H1 (cell line): ENCODE results near the gene HMGXB3. TPM values are rescaled to one million over a fixed set of nuclear protein-coding genes. Genes with fewer than 3 reads are reported as not detected.
A peak's percentile ranks its signal among the peaks of the same experiment; 100 is the strongest.
"Not testable (repeated sequence)": the region's sequence is repeated elsewhere in the genome, so short reads cannot be mapped to it uniquely, and the experiment has no call there.

ENCODE experiments used
- CTCF ChIA-PET: fragments of 300-600 bp; sonication (Branson Sonifier 250); formaldehyde crosslinking; loops from one replicate; lab custom pipeline; 2021; ENCODE audit not compliant: partially characterized antibody; lab: Charles Lee
- POLR2A ChIA-PET: fragments of 300-600 bp; sonication (Branson Sonifier 250); formaldehyde crosslinking; loops from one replicate; lab custom pipeline; 2021; ENCODE audit warnings: inconsistent platforms; ENCODE audit not compliant: partially characterized antibody; lab: Charles Lee
- DNase-seq, 2 experiments: peaks; one replicate each; pipeline versions ENCODE4 v3.0.0 to v3.0.0-alpha.2; 2010 to 2022; ENCODE audit warnings: low spot score in 2 of 2, low read depth in 1 of 2, mixed read lengths in 1 of 2
- FAIRE-seq: peaks from 2 replicates; lab custom pipeline; 2011; peaks lifted over from hg19 to GRCh38; lab: Jason Lieb, UNC
- H2AFZ ChIP-seq: 2 replicates; pipeline ENCODE4 v1.8.1; 2012; ENCODE audit warnings: low read length, inconsistent platforms
- H2AK5ac ChIP-seq: 2 replicates; pipeline ENCODE4 v1.6.1; 2013; ENCODE audit warnings: low read depth, low read length
- H2BK120ac ChIP-seq: replicated peaks from 2 replicates; pipeline ENCODE3; 2013; ENCODE audit warnings: low read depth, low read length, inconsistent platforms
- H2BK12ac ChIP-seq: 2 replicates; pipeline ENCODE4 v1.6.1; 2013; ENCODE audit warnings: low read depth, low read length
- H2BK15ac ChIP-seq: 2 replicates; pipeline ENCODE4 v1.6.1; 2013; ENCODE audit warnings: low read length
- H2BK20ac ChIP-seq: 2 replicates; pipeline ENCODE4 v1.6.1; 2013; ENCODE audit warnings: low read length
- H2BK5ac ChIP-seq: 2 replicates; pipeline ENCODE4 v1.6.1; 2013; ENCODE audit warnings: low read depth, low read length
- H3K14ac ChIP-seq: 2 replicates; pipeline ENCODE4 v1.6.1; 2013; ENCODE audit warnings: inconsistent platforms; ENCODE audit not compliant: insufficient read length
- H3K18ac ChIP-seq: 2 replicates; pipeline ENCODE4 v1.6.1; 2013; ENCODE audit warnings: low read length; ENCODE audit errors: extremely low read depth
- H3K23ac ChIP-seq: 2 replicates; pipeline ENCODE4 v1.6.1; 2013; ENCODE audit warnings: inconsistent platforms; ENCODE audit not compliant: insufficient read length
- H3K23me2 ChIP-seq: 2 replicates; pipeline ENCODE4 v1.6.1; 2013; ENCODE audit warnings: low read depth, low read length
- H3K27ac ChIP-seq: 2 replicates; pipeline ENCODE4 v1.6.1; 2011; ENCODE audit warnings: low read depth, low read length, inconsistent platforms
- H3K27me3 ChIP-seq, 4 experiments: replicated peaks in 1 of 4; 1 replicate in 1 of 4; 2 replicates in 3 of 4; pipeline versions ENCODE4 v1.6.1 to v1.8.1; 2011 to 2013; ENCODE audit warnings: low read length in 3 of 4, mild to moderate bottlenecking in 3 of 4, inconsistent platforms in 2 of 4, mixed read lengths in 2 of 4, moderate library complexity in 1 of 4; ENCODE audit not compliant: control insufficient read depth in 3 of 4, insufficient read depth in 3 of 4; ENCODE audit errors: extremely low read depth in 1 of 4
- H3K36me3 ChIP-seq, 4 experiments: 2 replicates each; pipeline versions ENCODE4 v1.6.1 to v1.8.1; 2011 to 2013; ENCODE audit warnings: mild to moderate bottlenecking in 4 of 4, low read length in 3 of 4, moderate library complexity in 2 of 4, control low read depth in 1 of 4, inconsistent platforms in 1 of 4; ENCODE audit not compliant: insufficient read depth in 4 of 4, control insufficient read depth in 2 of 4
- H3K4ac ChIP-seq: replicated peaks from 2 replicates; pipeline ENCODE3; 2013; ENCODE audit warnings: low read length, low read depth, mixed read lengths, inconsistent platforms; ENCODE audit not compliant: insufficient read length
- H3K4me1 ChIP-seq, 4 experiments: replicated peaks in 1 of 4; 1 replicate in 1 of 4; 2 replicates in 3 of 4; pipeline versions ENCODE4 v1.6.1 to v1.8.1; 2011 to 2013; ENCODE audit warnings: low read length in 3 of 4, inconsistent platforms in 2 of 4, mixed read lengths in 1 of 4; ENCODE audit not compliant: insufficient read depth in 4 of 4, control insufficient read depth in 3 of 4
- H3K4me2 ChIP-seq, 2 experiments: 2 replicates each; pipeline versions ENCODE4 v1.6.1 to v1.8.1; 2011 to 2013; ENCODE audit warnings: low read depth in 2 of 2, low read length in 2 of 2, control low read depth in 1 of 2, inconsistent platforms in 1 of 2, mild to moderate bottlenecking in 1 of 2; ENCODE audit not compliant: insufficient read depth in 1 of 2
- H3K4me3 ChIP-seq, 4 experiments: fragments of 200-600, 300-600 bp in 1 of 4; sonication (generic), shearing (Covaris generic), sonication (Bioruptor Twin) in 1 of 4; 2 replicates each; pipeline versions ENCODE4 v1.5.1 to v1.8.1; 2011 to 2016; ENCODE audit warnings: low read length in 4 of 4, low read depth in 3 of 4, control low read depth in 2 of 4, inconsistent platforms in 2 of 4, mild to moderate bottlenecking in 2 of 4, mixed read lengths in 1 of 4, moderate library complexity in 1 of 4; ENCODE audit not compliant: insufficient read depth in 2 of 4; ENCODE audit errors: extremely low read depth in 1 of 4
- H3K56ac ChIP-seq: replicated peaks from 2 replicates; pipeline ENCODE3; 2013; ENCODE audit warnings: low read depth, mild to moderate bottlenecking, mixed read lengths, low read length, inconsistent platforms; ENCODE audit not compliant: insufficient read length
- H3K79me1 ChIP-seq: 2 replicates; pipeline ENCODE4 v1.6.1; 2013; ENCODE audit warnings: low read depth, low read length, control low read depth
- H3K79me2 ChIP-seq, 2 experiments: 2 replicates each; pipeline versions ENCODE4 v1.6.1 to v1.8.1; 2012 to 2013; ENCODE audit warnings: low read length in 2 of 2, mild to moderate bottlenecking in 2 of 2, inconsistent platforms in 1 of 2; ENCODE audit not compliant: insufficient read depth in 2 of 2, control insufficient read depth in 1 of 2
- H3K9ac ChIP-seq, 4 experiments: replicated peaks in 1 of 4; 1 replicate in 1 of 4; 2 replicates in 3 of 4; pipeline versions ENCODE4 v1.6.1 to v1.8.1; 2011 to 2013; ENCODE audit warnings: low read depth in 3 of 4, low read length in 3 of 4, control low read depth in 2 of 4, mild to moderate bottlenecking in 2 of 4, moderate library complexity in 2 of 4, inconsistent platforms in 1 of 4; ENCODE audit errors: extremely low read depth in 1 of 4
- H3K9me3 ChIP-seq, 2 experiments: 2 replicates each; pipeline versions ENCODE4 v1.6.1 to v1.8.1; 2012 to 2013; ENCODE audit warnings: mild to moderate bottlenecking in 2 of 2, moderate library complexity in 2 of 2, control low read depth in 1 of 2, inconsistent platforms in 1 of 2, low read depth in 1 of 2, low read length in 1 of 2, mixed read lengths in 1 of 2; ENCODE audit not compliant: insufficient read depth in 2 of 2
- H4K20me1 ChIP-seq, 2 experiments: replicated peaks in 1 of 2; 2 replicates each; pipeline versions ENCODE3 to v1.8.1; 2011 to 2013; ENCODE audit warnings: inconsistent platforms in 2 of 2, low read length in 2 of 2, mild to moderate bottlenecking in 1 of 2; ENCODE audit not compliant: insufficient read depth in 2 of 2, control insufficient read depth in 1 of 2
- H4K5ac ChIP-seq: 2 replicates; pipeline ENCODE4 v1.6.1; 2013; ENCODE audit warnings: low read length, low read depth, mixed read lengths, inconsistent platforms; ENCODE audit not compliant: insufficient read length
- H4K8ac ChIP-seq: 2 replicates; pipeline ENCODE4 v1.8.0; 2013; ENCODE audit warnings: mild to moderate bottlenecking, moderate library complexity, low read length, inconsistent platforms; ENCODE audit not compliant: insufficient read depth; ENCODE audit errors: extremely low read depth
- H4K91ac ChIP-seq: replicated peaks from 2 replicates; pipeline ENCODE3; 2013; ENCODE audit warnings: low read length, mixed read lengths, inconsistent platforms; ENCODE audit not compliant: insufficient read length
- WGBS, 2 experiments: shearing (Covaris generic) in 1 of 2; methylation state at CpG; one replicate each; pipeline versions ENCODE4 v1.1.6 to v1.1.7; 2013 to 2015; ENCODE audit warnings: low lambda C conversion rate in 2 of 2, mixed read lengths in 2 of 2, inconsistent platforms in 1 of 2, low coverage in 1 of 2, missing lambda C conversion rate in 1 of 2; ENCODE audit not compliant: insufficient replicate concordance in 2 of 2, insufficient coverage in 1 of 2, insufficient read length in 1 of 2; ENCODE audit errors: extremely low coverage in 1 of 2, missing lambda C conversion rate in 1 of 2; 5-methylcytosine and 5-hydroxymethylcytosine counted together
- polyA plus RNA-seq, 7 experiments: library from polyadenylated mRNA; depleted of rRNA in 3 of 7; stranded (reverse) in 5 of 7; unstranded in 2 of 7; fragments of >200 nt in 5 of 7; fragments of 200-250 nt in 2 of 7; gene quantifications; 1 replicate in 5 of 7; 2 replicates in 1 of 7; 4 replicates in 1 of 7; pipeline versions ENCODE4 v1.2.1 to v1.2.3, GENCODE V29; 2011 to 2013; ENCODE audit warnings: missing spikeins in 2 of 7, mixed read lengths in 2 of 7
- total RNA-seq: library from RNA; stranded (reverse); fragmentation: NEBNext Ultra II Directional; extraction: Animal tissue kit (Norgen Biotek cat#: 25700); gene quantifications from 2 replicates; pipeline ENCODE4 v1.2.1, GENCODE V29; 2021

HMGXB3 gene
- total and polyA plus RNA-seq, 2 of the 8 experiments (the other 6 are each of a cell fraction or from before 2014, with no cell fraction given): 26.8 to 28.0 TPM

DNA sequence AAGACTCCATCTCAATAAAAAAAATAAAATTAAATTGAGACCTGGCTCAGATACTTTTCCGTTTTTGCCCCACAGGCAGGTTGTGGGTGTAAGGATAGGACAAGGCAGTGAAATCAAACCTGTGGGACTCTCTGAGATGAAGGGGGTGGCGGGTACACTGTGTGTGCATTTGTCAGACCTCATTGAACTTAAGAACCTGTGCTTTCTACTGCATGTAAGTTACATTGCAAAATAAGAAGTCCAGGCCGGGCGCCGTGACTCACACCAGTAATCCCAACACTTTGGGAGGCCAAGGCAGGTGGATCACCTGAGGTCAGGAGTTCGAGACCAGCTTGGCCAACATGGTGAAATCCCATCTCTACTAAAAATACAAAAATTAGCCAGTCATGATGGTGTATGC is 84.2 kb downstream of the HMGXB3 start:
- FAIRE-seq, H3K4ac ChIP-seq, H3K9me3 ChIP-seq, H3K9ac ChIP-seq, H3K4me3 ChIP-seq, H3K79me1 ChIP-seq, H3K14ac ChIP-seq, H3K27me3 ChIP-seq, H3K79me2 ChIP-seq, H2BK15ac ChIP-seq, H4K5ac ChIP-seq, H4K20me1 ChIP-seq, H3K27ac ChIP-seq, H2BK12ac ChIP-seq, H2BK120ac ChIP-seq, H3K4me2 ChIP-seq, H3K23me2 ChIP-seq, H2AFZ ChIP-seq, H4K8ac ChIP-seq, POLR2A ChIA-PET, H3K4me1 ChIP-seq, H4K91ac ChIP-seq, H3K36me3 ChIP-seq, H2AK5ac ChIP-seq, H2BK5ac ChIP-seq, H3K56ac ChIP-seq, H2BK20ac ChIP-seq, H3K18ac ChIP-seq, H3K23ac ChIP-seq: not testable (repeated sequence)
- WGBS, 2 experiments: 90% methylated on average over 5 of the region's 6 CpGs; no CpG with 5 or more reads in 1 of the 2 experiments
- DNase-seq: peak in 1 of 2 experiments; percentile 34
- CTCF ChIA-PET: interaction anchor here (0.9 to 1.4 kb wide), 3 partner anchors 23 to 36 kb away, joined by 3 to 4 read pairs (median 3); no protein-coding TSS in a partner anchor
